SJCRH30 (cell line): Measurements from ENCODE around the gene ATXN10. TPM values are rescaled to one million over a fixed set of nuclear protein-coding genes. Genes with fewer than 3 reads are reported as not detected.
"Not testable (repeated sequence)": the region's sequence is repeated elsewhere in the genome, so short reads cannot be mapped to it uniquely, and the experiment has no call there.

Source experiments
- DNase-seq, 2 experiments: peaks; one replicate each; pipeline ENCODE4 v3.0.0-alpha.2; 2015 to 2020
- H3K27ac ChIP-seq: fragments of 250-450 bp; sonication (Bioruptor Pico); 2 replicates; pipeline ENCODE4 v1.5.1; 2020; ENCODE audit warnings: mild to moderate bottlenecking, moderate library complexity
- H3K27me3 ChIP-seq: fragments of 250-450 bp; sonication (Bioruptor Pico); 2 replicates; pipeline ENCODE4 v1.5.1; 2020; ENCODE audit warnings: mild to moderate bottlenecking, moderate library complexity
- H3K36me3 ChIP-seq: fragments of 250-450 bp; sonication (Bioruptor Pico); 2 replicates; pipeline ENCODE4 v1.5.1; 2020; ENCODE audit warnings: mild to moderate bottlenecking, moderate library complexity
- H3K4me1 ChIP-seq: fragments of 250-450 bp; sonication (Bioruptor Pico); 2 replicates; pipeline ENCODE4 v1.5.1; 2020; ENCODE audit warnings: mild to moderate bottlenecking, moderate library complexity
- H3K4me3 ChIP-seq: fragments of 250-450 bp; sonication (Bioruptor Pico); 2 replicates; pipeline ENCODE4 v1.5.1; 2020; ENCODE audit warnings: mild to moderate bottlenecking, moderate library complexity
- H3K9me3 ChIP-seq: fragments of 250-450 bp; sonication (Bioruptor Pico); replicated peaks from 2 replicates; pipeline ENCODE4 v1.5.1; 2020; ENCODE audit warnings: mild to moderate bottlenecking, moderate library complexity
- total RNA-seq: library from RNA; depleted of rRNA; stranded (reverse); fragments of >200 nt; shearing (Covaris generic); gene quantifications from 2 replicates; pipeline ENCODE4 v1.2.3, GENCODE V29; 2014; rRNA removed

Gene ATXN10, protein sequence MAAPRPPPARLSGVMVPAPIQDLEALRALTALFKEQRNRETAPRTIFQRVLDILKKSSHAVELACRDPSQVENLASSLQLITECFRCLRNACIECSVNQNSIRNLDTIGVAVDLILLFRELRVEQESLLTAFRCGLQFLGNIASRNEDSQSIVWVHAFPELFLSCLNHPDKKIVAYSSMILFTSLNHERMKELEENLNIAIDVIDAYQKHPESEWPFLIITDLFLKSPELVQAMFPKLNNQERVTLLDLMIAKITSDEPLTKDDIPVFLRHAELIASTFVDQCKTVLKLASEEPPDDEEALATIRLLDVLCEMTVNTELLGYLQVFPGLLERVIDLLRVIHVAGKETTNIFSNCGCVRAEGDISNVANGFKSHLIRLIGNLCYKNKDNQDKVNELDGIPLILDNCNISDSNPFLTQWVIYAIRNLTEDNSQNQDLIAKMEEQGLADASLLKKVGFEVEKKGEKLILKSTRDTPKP
- 38.4 and 51.4 TPM in 2 replicates for total RNA-seq

DNA sequence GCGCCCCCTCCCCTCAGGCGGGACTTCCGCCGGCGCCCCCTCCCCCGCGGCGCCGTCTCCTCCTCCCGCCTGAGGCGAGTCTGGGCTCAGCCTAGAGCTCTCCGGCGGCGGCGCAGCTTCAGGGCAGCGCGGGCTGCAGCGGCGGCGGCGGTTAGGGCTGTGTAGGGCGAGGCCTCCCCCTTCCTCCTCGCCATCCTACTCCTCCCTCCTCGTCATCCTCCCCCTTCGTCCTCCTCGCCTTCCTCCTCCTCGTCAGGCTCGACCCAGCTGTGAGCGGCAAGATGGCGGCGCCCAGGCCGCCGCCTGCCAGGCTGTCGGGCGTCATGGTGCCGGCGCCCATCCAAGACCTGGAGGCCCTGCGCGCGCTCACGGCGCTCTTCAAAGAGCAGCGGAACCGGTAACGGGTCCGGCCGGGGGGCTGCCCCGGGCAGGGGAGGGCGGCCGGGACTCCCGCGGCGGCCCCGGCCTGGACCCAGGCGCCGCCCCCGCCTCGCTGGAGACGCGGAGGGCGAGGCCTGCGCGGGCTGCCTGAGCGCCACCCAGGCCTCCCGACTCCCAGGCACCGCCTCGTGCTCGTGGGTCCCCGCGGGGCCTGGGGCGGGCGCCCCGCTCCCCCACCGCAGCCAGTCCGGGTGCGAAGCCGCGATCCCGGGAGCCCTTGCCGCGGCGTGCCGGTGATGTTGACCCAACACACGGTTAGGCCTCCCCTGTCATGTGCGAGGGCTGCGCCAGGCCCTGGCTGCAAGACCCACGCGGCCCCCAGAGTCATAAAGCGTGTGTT, at the start of gene ATXN10:
ATXN10 (plus strand) TSS at position 52 of the 781 bp plus-strand sequence; CDS start at position 282, 230 bp downstream.
- peak within 1 kb of the TSS; percentile 94 for H3K4me3 ChIP-seq
- H3K4me1 ChIP-seq, result peaks cover 4% of the 10 kb centered on the region; the same call in 1 of the 2 replicates
- H3K27me3 ChIP-seq, result no peaks in the 10 kb centered on the region
- H3K36me3 ChIP-seq, result peaks cover 6% of the 10 kb centered on the region; the same call in 1 of the 2 replicates
- peak; percentile 72 to 78 for DNase-seq
- H3K9me3 ChIP-seq, result no peaks in the 10 kb centered on the region
- H3K27ac ChIP-seq, result peak within 1 kb of the TSS; percentile 80

DNA sequence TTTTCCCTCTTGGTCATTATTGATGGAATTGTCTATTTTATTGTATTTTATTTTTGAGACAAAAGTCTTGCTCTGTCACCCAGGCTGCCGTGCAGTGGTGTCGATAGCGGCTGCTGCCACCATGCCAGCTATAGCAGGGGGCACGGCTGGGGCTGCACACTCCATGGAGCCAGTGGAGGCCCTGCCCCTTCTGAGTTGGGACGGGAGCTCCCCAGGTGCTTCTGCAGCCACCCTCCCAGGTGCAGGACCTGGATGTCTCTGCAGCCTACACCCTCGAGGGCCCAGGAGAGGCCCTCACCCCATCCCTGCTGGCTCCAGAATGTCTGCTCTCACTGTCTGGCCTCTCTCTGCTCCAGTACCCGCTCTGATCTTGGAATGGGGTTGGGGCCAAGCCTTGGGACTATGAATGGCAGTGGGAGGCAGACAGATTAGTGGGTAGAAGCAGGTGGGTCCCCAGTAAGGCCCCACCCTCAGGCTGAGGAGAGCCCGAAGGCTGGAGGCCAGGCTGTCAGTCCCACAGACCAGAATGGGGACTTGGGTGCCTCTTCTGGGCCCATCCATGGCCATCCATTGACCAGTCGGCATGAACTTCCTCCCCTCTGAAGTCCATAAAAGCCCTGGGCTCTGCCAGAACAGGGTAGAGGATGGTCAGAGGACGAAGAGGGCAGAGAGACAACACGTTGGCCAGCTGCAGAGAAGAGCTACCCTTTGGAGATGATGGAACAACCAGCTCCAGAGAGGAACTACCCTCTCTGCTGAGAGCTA, 49.6 kb upstream of the ATXN10 start:
- Histone ChIP-seq H3K9me3 (no peaks in the 10 kb centered on the region), H3K4me1 (no peaks in the 10 kb centered on the region), H3K27me3 (no peaks in the 10 kb centered on the region), H3K36me3 (no peaks in the 10 kb centered on the region), H3K4me3 (no peak overlapping the region), H3K27ac (no peak overlapping the region)
- DNase-seq, result no peak

DNA sequence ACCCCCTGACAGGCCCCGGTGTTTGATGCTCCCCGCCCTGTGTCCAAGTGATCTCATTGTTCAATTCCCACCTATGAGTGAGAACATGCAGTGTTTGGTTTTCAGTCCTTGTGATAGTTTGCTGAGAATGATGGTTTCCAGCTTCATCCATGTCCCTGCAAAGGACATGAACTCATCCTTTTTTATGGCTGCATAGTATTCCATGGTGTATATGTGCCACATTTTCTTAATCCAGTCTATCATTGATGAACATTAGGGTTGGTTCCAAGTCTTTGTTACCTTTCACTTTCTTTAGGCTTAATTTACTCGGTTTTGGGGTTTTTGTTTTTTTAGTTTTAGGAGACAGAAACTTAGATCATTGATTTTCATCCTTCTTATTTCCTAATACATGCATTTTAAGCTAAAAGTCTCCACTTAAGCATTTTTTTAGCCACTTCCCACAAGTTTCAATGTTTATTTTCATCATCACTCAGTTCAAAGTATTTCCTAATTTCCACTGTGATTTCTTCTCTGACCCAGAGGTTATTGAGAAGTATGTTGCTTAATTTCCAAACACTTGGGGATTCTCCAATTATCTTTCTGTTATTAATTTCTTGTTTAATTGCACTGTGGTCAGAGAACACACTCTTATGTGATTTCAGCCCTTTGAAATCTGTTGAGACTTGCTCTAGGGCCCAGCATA, 48.0 kb upstream of the ATXN10 start:
- H3K36me3 ChIP-seq, H3K27ac ChIP-seq, H3K4me1 ChIP-seq, H3K27me3 ChIP-seq, H3K9me3 ChIP-seq, H3K4me3 ChIP-seq, DNase-seq: not testable (repeated sequence)

DNA sequence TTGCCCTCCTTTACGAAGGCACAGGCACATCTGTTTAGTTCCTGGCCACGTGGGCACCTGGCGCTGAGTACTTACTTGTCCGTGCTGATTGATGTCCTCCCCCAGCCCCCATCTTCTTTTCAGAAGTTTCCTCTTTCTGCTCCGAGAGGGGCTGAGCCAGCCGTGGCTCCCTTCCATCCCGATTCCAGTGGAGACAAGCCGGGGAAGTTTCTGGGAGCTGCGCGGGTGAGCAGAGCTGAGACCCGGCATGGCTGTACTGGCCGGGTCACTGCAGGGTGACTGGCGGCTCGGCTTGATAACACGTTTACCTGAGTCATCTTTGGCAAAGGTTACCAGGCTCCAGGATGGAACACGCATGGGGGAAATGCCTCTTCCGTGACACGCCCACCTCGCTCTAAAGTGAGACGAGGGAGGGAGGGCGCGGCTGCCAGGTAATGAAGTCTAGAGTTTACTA, 45.4 kb upstream of the ATXN10 start:
- Histone ChIP-seq H3K4me3 (no peak overlapping the region), H3K9me3 (no peaks in the 10 kb centered on the region), H3K36me3 (no peaks in the 10 kb centered on the region), H3K27ac (no peak overlapping the region), H3K27me3 (no peaks in the 10 kb centered on the region), H3K4me1 (no peaks in the 10 kb centered on the region)
- no peak for DNase-seq

DNA sequence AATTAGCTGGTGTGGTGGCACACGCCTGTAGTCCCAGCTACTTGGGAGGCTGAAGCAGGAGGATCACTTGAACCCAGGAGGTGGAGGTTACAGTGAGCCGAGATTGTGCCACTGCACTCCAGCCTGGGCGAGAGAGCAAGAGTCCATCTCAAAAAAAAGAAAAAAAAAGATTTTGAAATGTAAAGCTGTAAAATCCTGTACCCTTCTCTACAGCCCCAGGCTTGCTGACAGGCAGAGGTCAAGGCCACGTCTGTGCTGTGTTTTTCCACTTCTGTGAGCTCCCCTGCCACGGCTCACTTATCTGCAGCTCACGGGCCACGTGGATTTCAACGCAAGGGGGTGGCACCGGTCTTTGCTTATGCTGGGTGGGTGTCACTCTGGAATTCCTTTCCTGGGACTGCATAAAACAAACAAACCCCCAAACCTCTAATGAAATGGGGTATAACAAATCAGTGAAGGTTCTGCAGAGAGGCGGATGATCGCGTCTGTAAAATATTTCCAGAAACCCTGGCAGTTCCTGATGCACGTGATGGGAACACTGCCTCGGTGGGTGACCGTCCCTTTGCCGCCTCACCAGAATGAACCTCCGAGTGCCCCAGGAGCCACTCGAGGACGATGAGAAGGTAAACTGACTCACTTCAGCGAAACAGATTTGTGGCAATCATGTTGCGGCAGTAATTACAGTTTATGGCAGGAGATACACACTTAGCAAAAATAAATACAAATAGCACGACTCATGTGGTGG, 44.0 kb upstream of the ATXN10 start:
- Histone ChIP-seq H3K27ac (no peak overlapping the region), H3K36me3 (no peaks in the 10 kb centered on the region), H3K9me3 (no peaks in the 10 kb centered on the region), H3K4me3 (no peak overlapping the region), H3K27me3 (no peaks in the 10 kb centered on the region; the same call in 1 of the 2 replicates), H3K4me1 (no peaks in the 10 kb centered on the region)
- no peak for DNase-seq

- Histone ChIP-seq H3K4me3 (no peak overlapping the region), H3K27ac (no peak overlapping the region), H3K36me3 (no peaks in the 10 kb centered on the region), H3K4me1 (no peaks in the 10 kb centered on the region), H3K27me3 (no peaks in the 10 kb centered on the region; the same call in 1 of the 2 replicates), H3K9me3 (no peaks in the 10 kb centered on the region)
- no peak for DNase-seq
Measured at GRCh38 chr22:45628515-45628914, 43.1 kb upstream of the ATXN10 start.

GRCh38 chr22:45629469-45630089, 42.1 kb upstream of the ATXN10 start:
- H3K27me3 ChIP-seq, result no peaks in the 10 kb centered on the region; the same call in 1 of the 2 replicates
- H3K27ac ChIP-seq, result no peak overlapping the region
- H3K4me3 ChIP-seq, result no peak overlapping the region
- no peaks in the 10 kb centered on the region for H3K36me3 ChIP-seq
- no peaks in the 10 kb centered on the region for H3K9me3 ChIP-seq
- no peaks in the 10 kb centered on the region for H3K4me1 ChIP-seq
- DNase-seq, result peak; percentile 24 to 57

DNA sequence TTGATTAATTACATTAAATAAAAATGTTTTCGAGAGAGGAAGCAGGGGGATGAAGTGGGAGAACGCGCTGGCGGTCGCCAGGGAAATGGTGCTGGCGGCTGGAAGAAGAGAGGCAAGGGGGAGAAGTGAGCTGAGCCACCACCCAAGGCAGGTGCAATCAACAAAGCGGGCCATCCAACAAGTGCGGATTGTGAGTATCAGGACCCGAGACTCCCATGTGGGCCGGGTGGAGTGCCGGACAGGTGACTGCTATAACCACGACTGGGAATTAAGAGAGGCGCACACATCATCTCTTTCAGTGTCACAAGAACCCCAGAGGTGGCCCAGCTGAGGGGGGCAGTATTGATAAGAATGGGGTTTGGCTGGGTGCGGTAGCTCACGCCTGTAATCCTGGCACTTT, 41.2 kb upstream of the ATXN10 start:
- no peak for DNase-seq
- Histone ChIP-seq H3K4me3 (no peak overlapping the region), H3K27me3 (no peaks in the 10 kb centered on the region; the same call in 1 of the 2 replicates), H3K27ac (no peak overlapping the region), H3K9me3 (no peaks in the 10 kb centered on the region), H3K36me3 (no peaks in the 10 kb centered on the region), H3K4me1 (no peaks in the 10 kb centered on the region)

DNA sequence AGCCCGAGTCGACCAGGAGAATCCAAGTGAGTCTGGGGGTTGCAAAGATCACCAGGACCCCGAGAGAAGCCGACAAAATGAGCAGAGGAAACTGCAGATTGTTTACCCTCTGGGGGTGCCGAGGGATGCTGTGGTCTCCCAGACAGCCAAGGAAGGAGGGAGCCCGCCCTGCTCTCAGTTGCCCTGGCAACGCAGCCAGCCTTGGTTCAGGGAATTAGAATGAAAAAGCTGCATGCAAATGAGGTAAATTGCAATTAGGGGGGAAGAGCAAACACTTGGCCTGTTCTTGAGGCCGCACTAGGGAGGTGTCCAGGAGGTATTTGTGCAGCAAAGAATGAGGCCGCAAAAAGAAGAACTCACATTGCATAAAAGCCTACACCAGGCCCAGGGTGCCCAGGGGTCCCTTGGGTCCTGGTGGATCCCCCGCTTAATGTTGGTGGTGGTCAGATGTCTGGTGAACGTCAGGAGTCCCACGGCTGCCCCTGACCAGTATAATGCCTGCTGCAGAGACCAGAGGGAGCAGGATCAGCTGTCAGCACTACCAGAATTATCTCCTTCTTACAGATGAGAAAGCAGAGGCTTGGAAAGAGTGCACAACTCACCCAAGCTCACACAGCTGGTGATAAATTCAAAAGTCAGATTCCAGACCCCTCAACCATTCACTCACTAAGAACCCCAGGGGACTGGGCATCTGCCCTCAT, 40.3 kb upstream of the ATXN10 start:
- no peak overlapping the region for H3K27ac ChIP-seq
- H3K27me3 ChIP-seq, result no peaks in the 10 kb centered on the region; the same call in 1 of the 2 replicates
- H3K9me3 ChIP-seq, result no peaks in the 10 kb centered on the region
- H3K36me3 ChIP-seq, result no peaks in the 10 kb centered on the region
- H3K4me3 ChIP-seq, result no peak overlapping the region
- H3K4me1 ChIP-seq, result peaks cover 5% of the 10 kb centered on the region; the same call in 1 of the 2 replicates
- DNase-seq, result no peak

- Histone ChIP-seq H3K4me3 (no peak overlapping the region), H3K36me3 (no peaks in the 10 kb centered on the region), H3K27me3 (no peaks in the 10 kb centered on the region; the same call in 1 of the 2 replicates), H3K9me3 (no peaks in the 10 kb centered on the region), H3K27ac (no peak overlapping the region), H3K4me1 (peaks cover 7% of the 10 kb centered on the region; the same call in 1 of the 2 replicates)
- no peak for DNase-seq
Measured at GRCh38 chr22:45631841-45632238, 39.8 kb upstream of the ATXN10 start.

DNA sequence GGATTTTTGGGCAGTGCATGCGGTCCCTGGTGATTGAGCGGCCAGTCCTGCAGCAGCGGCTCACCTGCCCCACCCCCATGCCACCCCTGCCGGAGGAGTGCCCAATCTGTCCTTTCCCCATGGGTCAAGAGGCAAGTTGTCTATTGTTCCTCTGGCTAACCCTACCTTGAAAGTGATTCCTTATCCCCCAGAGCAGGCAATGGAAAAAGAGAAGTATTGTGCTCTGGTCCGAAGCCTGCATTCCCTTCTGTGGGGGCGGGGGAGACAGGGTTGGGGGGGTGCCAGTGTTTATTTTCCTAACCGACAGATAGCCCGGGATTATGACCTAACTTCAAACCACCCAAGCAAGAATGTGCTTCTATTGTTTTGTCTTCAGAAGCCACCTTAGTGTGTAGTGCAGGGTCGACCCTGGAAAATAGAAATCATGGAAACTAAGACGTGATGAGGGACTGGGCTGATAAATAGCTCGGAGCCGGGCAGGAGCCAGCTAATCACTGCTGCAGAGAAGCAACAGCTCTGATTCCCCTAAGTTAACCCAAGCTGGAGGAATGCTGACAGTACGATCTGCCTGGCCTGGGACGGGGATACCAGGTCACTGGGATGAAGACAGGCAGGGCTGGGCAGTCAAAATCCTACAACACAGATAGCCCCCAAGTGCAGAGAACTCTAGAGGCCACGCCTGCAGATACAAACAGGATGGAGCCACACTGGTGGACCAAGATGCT, 38.7 kb upstream of the ATXN10 start:
- H3K4me1 ChIP-seq, result peaks cover 7% of the 10 kb centered on the region; the same call in 1 of the 2 replicates
- no peaks in the 10 kb centered on the region for H3K36me3 ChIP-seq
- H3K27me3 ChIP-seq, result no peaks in the 10 kb centered on the region; the same call in 1 of the 2 replicates
- no peak overlapping the region for H3K27ac ChIP-seq
- no peaks in the 10 kb centered on the region for H3K9me3 ChIP-seq
- H3K4me3 ChIP-seq, result no peak overlapping the region
- no peak for DNase-seq

GRCh38 chr22:45636683-45637082, 35.0 kb upstream of the ATXN10 start:
- Histone ChIP-seq H3K36me3 (no peaks in the 10 kb centered on the region), H3K4me1 (peaks cover 7% of the 10 kb centered on the region; the same call in 1 of the 2 replicates), H3K4me3 (no peak overlapping the region), H3K9me3 (no peaks in the 10 kb centered on the region), H3K27ac (no peak overlapping the region), H3K27me3 (peaks cover 7% of the 10 kb centered on the region; the same call in 1 of the 2 replicates)
- DNase-seq, result no peak
